ENCODE measurements around the gene BCAT1. TPM values are rescaled to one million over a fixed set of nuclear protein-coding genes. Genes with fewer than 3 reads are reported as not detected.
"Not testable (repeated sequence)": the region's sequence is repeated elsewhere in the genome, so short reads cannot be mapped to it uniquely, and the experiment has no call there.

The BCAT1 gene
- total RNA-seq, 2 experiments from 2014 or later: 53.3 to 55.6 TPM

DNA sequence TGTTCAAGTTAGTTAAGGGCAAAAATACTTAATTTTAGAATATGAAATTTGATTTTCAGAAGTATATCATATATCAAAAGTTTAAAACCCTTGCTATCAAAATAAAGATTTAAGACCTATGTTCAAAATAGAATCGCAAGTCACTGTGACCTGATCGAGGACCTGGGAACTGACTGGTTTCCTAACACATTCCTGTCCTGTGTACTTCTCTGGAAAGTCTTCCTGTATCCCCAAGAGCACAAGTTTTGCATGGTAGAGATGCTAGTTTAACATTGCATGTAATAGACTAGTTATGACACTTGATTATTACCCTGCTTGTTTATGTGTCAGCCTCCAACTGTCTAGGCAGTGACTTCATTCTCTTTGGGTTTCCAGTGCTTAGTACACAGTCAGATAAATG is 30.3 kb downstream of the BCAT1 start:
- TF ChIP-seq, protein P1, sequence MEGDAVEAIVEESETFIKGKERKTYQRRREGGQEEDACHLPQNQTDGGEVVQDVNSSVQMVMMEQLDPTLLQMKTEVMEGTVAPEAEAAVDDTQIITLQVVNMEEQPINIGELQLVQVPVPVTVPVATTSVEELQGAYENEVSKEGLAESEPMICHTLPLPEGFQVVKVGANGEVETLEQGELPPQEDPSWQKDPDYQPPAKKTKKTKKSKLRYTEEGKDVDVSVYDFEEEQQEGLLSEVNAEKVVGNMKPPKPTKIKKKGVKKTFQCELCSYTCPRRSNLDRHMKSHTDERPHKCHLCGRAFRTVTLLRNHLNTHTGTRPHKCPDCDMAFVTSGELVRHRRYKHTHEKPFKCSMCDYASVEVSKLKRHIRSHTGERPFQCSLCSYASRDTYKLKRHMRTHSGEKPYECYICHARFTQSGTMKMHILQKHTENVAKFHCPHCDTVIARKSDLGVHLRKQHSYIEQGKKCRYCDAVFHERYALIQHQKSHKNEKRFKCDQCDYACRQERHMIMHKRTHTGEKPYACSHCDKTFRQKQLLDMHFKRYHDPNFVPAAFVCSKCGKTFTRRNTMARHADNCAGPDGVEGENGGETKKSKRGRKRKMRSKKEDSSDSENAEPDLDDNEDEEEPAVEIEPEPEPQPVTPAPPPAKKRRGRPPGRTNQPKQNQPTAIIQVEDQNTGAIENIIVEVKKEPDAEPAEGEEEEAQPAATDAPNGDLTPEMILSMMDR (IDR thresholded peaks at IDR 0.05): no peak
- ATAC-seq (no peak), DNase-seq (no peak)
- POLR2A ChIA-PET: interaction anchor here (1.1 kb wide), 1 partner anchor 30 kb away, joined by 4 read pairs; no protein-coding TSS in a partner anchor
- H3K27me3 Mint-ChIP-seq: peaks cover 5% of the 10 kb centered on the region
- CTCF ChIA-PET: no interaction called here
- peaks cover 42% of the 10 kb centered on the region for H3K4me1 Mint-ChIP-seq (ENCODE audit: low read depth)
- no peak overlapping the region for H3K27ac Mint-ChIP-seq
- peaks cover 8% of the 10 kb centered on the region for H3K36me3 Mint-ChIP-seq (ENCODE audit: low read depth)
- intact Hi-C loops (cut with micrococcal nuclease): no loop called here
- H3K9me3 Mint-ChIP-seq: peaks cover 2% of the 10 kb centered on the region
- H3K4me3 Mint-ChIP-seq: no peak overlapping the region

DNA sequence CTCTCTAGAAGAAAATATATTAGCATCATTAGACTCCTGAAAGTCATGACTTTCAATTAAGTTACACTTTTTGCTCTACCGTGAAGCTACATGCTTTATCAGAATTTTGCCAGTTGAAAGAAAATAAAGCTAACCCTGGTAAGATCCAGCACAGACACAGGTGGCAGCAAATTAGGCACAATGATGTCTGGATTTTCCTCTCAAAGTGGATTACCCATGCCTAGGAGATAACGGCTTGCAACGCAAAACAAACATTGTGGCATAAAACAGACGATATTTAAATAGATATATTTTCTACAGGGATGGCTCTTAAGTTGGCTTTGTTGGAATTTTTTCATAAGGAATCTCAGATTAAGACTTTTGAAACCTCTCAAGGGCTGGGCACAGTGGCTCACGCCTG is 33.4 kb downstream of the BCAT1 start:
- intact Hi-C loops (cut with micrococcal nuclease): no loop called here
- TF ChIP-seq, protein P1 (IDR thresholded peaks at IDR 0.05): no peak
- DNase-seq (no peak), ATAC-seq (no peak)
- Mint-ChIP-seq H3K36me3 (ENCODE audit: low read depth) (peaks cover 7% of the 10 kb centered on the region), H3K4me3 (no peak overlapping the region), H3K4me1 (ENCODE audit: low read depth) (peaks cover 24% of the 10 kb centered on the region), H3K27me3 (peaks cover 7% of the 10 kb centered on the region), H3K27ac (no peak overlapping the region), H3K9me3 (peaks cover 2% of the 10 kb centered on the region)
- ChIA-PET CTCF (no interaction called here), POLR2A (interaction anchor here (1.5 kb wide), 1 partner anchor 13 kb away, joined by 3 read pairs; no protein-coding TSS in a partner anchor)

DNA sequence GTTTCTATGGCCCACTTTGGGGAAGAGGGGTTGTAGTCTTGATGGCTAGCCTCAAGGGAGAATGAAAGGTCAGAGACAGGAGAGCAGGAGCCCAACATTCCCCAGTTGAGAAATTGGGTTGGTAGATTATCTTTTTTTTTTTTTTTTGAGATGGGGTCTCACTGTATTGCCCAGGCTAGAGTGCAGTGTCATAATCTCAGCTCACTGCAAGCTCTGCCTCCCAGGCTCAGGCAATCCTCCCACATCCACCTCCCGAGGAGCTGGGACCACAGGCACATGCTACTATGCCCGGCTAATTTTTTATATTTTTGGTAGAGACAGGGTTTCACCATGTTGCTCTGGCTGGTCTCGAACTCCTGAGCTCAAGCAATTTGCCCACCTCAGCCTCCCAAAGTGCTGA is 34.9 kb downstream of the BCAT1 start:
- POLR2A ChIA-PET: interaction anchor here (1.0 to 1.5 kb wide), 2 partner anchors 10 to 11 kb away, joined by 3 read pairs; no protein-coding TSS in a partner anchor
- intact Hi-C loops (cut with micrococcal nuclease): no loop called here

DNA sequence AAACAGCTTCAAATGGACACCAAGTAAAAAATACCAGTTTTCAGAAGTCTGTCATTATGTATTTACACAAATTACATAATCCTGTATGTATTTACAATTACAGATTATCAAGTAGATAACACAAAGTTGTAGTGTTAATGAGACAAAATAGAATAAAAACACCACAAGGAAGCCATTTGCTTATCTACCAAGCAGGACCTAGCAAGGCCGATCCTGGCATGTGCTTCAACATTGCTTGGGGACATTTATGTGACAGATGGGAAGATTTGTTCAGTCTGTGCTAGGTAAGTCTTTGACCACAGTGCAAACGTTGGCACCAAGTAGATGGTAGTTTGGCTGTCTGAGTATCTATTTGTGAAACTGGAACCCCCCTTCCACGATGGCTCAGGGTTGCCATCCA is 35.8 kb downstream of the BCAT1 start:
- no peak overlapping the region for H3K4me3 Mint-ChIP-seq
- no peaks in the 10 kb centered on the region for H3K9me3 Mint-ChIP-seq
- peaks cover 3% of the 10 kb centered on the region for H3K36me3 Mint-ChIP-seq (ENCODE audit: low read depth)
- H3K27me3 Mint-ChIP-seq: peaks cover 7% of the 10 kb centered on the region
- DNase-seq (no peak), ATAC-seq (no peak)
- TF ChIP-seq, protein P1 (IDR thresholded peaks at IDR 0.05): no peak
- ChIA-PET CTCF (no interaction called here), POLR2A (interaction anchor here (1.0 kb wide), 1 partner anchor 10 kb away, joined by 3 read pairs; no protein-coding TSS in a partner anchor)
- intact Hi-C loops (cut with micrococcal nuclease): no loop called here
- no peak overlapping the region for H3K27ac Mint-ChIP-seq
- peaks cover 5% of the 10 kb centered on the region for H3K4me1 Mint-ChIP-seq (ENCODE audit: low read depth)

More for the DNA sequence above, 34.9 kb downstream of the BCAT1 start:
- Mint-ChIP-seq H3K9me3 (no peaks in the 10 kb centered on the region), H3K36me3 (ENCODE audit: low read depth) (peaks cover 3% of the 10 kb centered on the region), H3K27ac (no peak overlapping the region), H3K27me3 (peaks cover 7% of the 10 kb centered on the region), H3K4me3 (no peak overlapping the region), H3K4me1 (ENCODE audit: low read depth) (peaks cover 9% of the 10 kb centered on the region)
- CTCF ChIA-PET: no interaction called here
- no peak for DNase-seq
- TF ChIP-seq, protein P1 (IDR thresholded peaks at IDR 0.05): no peak
- ATAC-seq: no peak

DNA sequence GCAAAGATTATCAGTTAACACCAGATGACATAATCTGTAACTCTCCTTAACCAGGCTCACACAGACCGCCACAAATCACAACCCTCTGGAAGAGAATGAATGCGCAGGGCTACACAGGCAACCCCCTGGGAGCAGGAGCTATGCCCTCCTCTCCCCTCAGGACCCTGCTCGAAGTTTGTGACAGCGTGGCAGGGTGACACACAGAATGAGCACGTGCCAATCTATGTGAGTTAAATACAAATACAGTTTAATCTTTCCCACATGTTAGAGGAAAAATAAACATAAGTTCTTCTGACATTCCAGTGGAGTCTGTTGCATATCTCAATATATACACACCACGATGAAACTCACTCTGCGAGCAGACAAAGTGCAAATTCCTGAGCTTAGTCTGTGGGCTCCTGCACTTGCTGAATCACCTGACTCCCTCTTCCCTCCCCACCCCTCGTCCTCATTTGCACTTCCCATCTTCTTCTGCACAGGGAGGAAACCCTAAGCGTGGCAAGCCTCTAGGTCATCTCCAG is 37.6 kb downstream of the BCAT1 start:
- peaks cover 5% of the 10 kb centered on the region for H3K27me3 Mint-ChIP-seq
- intact Hi-C loops (cut with micrococcal nuclease): no loop called here
- H3K36me3 Mint-ChIP-seq (ENCODE audit: low read depth): no peaks in the 10 kb centered on the region
- POLR2A ChIA-PET: no interaction called here
- no peak overlapping the region for H3K4me3 Mint-ChIP-seq
- H3K9me3 Mint-ChIP-seq: no peaks in the 10 kb centered on the region
- CTCF ChIA-PET: no interaction called here
- TF ChIP-seq, protein P1 (IDR thresholded peaks at IDR 0.05): no peak
- no peak overlapping the region for H3K27ac Mint-ChIP-seq
- ATAC-seq (no peak), DNase-seq (no peak)
- no peaks in the 10 kb centered on the region for H3K4me1 Mint-ChIP-seq (ENCODE audit: low read depth)

DNA sequence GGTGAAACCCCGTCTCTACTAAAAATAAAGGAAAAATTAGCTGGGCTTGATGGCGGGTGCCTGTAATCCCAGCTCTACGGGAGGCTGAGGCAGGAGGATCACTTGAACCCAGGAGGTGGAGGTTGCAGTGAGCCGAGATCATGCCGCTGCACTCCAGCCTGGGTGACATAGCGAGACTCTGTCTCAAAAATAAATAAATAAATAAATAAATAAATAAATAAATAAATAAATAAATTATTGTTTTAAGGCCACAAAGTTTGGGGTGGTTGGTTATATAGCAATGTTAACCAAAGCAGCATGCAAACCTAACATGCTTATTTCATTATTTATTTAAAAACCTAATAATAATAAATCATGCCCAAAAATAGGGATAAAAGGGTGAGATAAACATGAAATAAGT is 38.7 kb downstream of the BCAT1 start:
- intact Hi-C loops (cut with micrococcal nuclease); H3K4me1 Mint-ChIP-seq (ENCODE audit: low read depth); H3K4me3 Mint-ChIP-seq; CTCF ChIA-PET; ATAC-seq; POLR2A ChIA-PET; H3K27ac Mint-ChIP-seq; H3K27me3 Mint-ChIP-seq; H3K9me3 Mint-ChIP-seq; H3K36me3 Mint-ChIP-seq (ENCODE audit: low read depth); DNase-seq: not testable (repeated sequence)
